Small intestine (tissue), 7 donors: Measurements from ENCODE around the gene PDCL3. TPM values are rescaled to one million over a fixed set of nuclear protein-coding genes. Genes with fewer than 3 reads are reported as not detected.

Experiments
- DNase-seq, 2 donors: peaks; one replicate each; pipeline versions ENCODE4 v3.0.0 to v3.0.0-alpha.2; 2013
- FAIRE-seq: peaks from 2 replicates; lab custom pipeline; 2012; peaks lifted over from hg19 to GRCh38; lab: Jason Lieb, UNC
- H3K27ac ChIP-seq, 3 donors: one replicate each; pipeline ENCODE4 v1.5.1; 2013; ENCODE audit warnings: low read length in 2 of 3, mild to moderate bottlenecking in 2 of 3, control low read depth in 1 of 3, inconsistent platforms in 1 of 3, low read depth in 1 of 3, moderate library complexity in 1 of 3
- H3K27me3 ChIP-seq, 3 donors: one replicate each; pipeline ENCODE4 v1.6.1; 2013; ENCODE audit warnings: low read length in 3 of 3, inconsistent platforms in 1 of 3; ENCODE audit not compliant: control insufficient read depth in 3 of 3, insufficient read depth in 3 of 3
- H3K36me3 ChIP-seq, 3 donors: one replicate each; pipeline ENCODE4 v1.6.1; 2013; ENCODE audit warnings: low read length in 3 of 3, inconsistent platforms in 1 of 3, low read depth in 1 of 3, mild to moderate bottlenecking in 1 of 3, moderate library complexity in 1 of 3; ENCODE audit not compliant: control insufficient read depth in 3 of 3, insufficient read depth in 2 of 3
- H3K4me1 ChIP-seq, 3 donors: one replicate each; pipeline ENCODE4 v1.6.1; 2013; ENCODE audit warnings: low read length in 2 of 3, inconsistent platforms in 1 of 3, low read depth in 1 of 3, mild to moderate bottlenecking in 1 of 3, moderate library complexity in 1 of 3; ENCODE audit not compliant: control insufficient read depth in 3 of 3, insufficient read depth in 2 of 3
- H3K4me3 ChIP-seq, 3 donors: one replicate each; pipeline ENCODE4 v1.5.1; 2013; ENCODE audit warnings: low read length in 3 of 3, control low read depth in 1 of 3, inconsistent platforms in 1 of 3, low read depth in 1 of 3, mild to moderate bottlenecking in 1 of 3, moderate library complexity in 1 of 3
- H3K9me3 ChIP-seq, 2 donors: one replicate each; pipeline ENCODE4 v1.6.1; 2013; ENCODE audit warnings: low read depth in 1 of 2, low read length in 1 of 2; ENCODE audit not compliant: control insufficient read depth in 2 of 2, insufficient read depth in 1 of 2
- WGBS, 3 donors: extraction: QIAGEN DNeasy Blood & Tissue Kit; methylation state at CpG; one replicate each; pipeline ENCODE4 v1.1.7; 2013; 5-methylcytosine and 5-hydroxymethylcytosine counted together
- polyA plus RNA-seq, 4 donors: library from polyadenylated mRNA; stranded (reverse) in 3 of 4; unstranded in 1 of 4; fragments of 200-250 nt in 3 of 4; fragments of 120-200 nt in 1 of 4; gene quantifications; one replicate each; pipeline versions ENCODE4 v1.2.1 to v1.2.3, GENCODE V29; 2013
- donor health status: healthy with polysubstance abuse.
- donor health status: control.
- donor health status: control.
- donor health status: Bipolar disorder and iron deficiency.
- donor health status: healthy.

PDCL3 gene
- polyA plus RNA-seq, 4 donors, result 19.2 to 30.8 (median 20.2) TPM

DNA sequence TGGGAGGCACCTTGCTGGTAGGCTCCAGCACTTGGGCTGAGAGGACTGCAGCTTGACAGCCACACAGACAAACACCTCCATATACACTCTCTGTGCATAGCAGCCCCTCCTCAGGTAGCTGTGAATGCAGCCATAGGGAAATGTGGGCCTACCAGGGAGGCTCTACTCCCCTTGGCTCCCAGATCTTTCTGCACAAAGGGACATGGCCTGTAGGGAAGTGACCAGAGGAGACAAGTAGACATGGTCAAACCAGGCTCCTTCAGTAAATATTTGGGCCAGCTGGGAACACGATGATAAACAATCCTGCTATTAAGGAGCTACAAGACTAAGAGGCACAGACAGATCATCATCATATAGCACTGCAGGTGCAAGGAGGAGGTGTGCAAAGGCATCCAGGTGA, 35.9 kb upstream of the PDCL3 start:
- peaks cover 0 to 5% (median 0%) of the 10 kb centered on the region in 3 donors for H3K4me1 ChIP-seq
- H3K4me3 ChIP-seq, result no peak overlapping the region
- WGBS, 3 donors, result 28 to 37% (median 30%) methylated on average over 1 of the region's 1 CpG
- DNase-seq (no peak), FAIRE-seq (no peak)
- no peak overlapping the region for H3K27ac ChIP-seq
- H3K27me3 ChIP-seq, result no peaks in the 10 kb centered on the region
- H3K9me3 ChIP-seq, result peaks cover 0 to 6% of the 10 kb centered on the region in 2 donors
- H3K36me3 ChIP-seq, result no peaks in the 10 kb centered on the region

DNA sequence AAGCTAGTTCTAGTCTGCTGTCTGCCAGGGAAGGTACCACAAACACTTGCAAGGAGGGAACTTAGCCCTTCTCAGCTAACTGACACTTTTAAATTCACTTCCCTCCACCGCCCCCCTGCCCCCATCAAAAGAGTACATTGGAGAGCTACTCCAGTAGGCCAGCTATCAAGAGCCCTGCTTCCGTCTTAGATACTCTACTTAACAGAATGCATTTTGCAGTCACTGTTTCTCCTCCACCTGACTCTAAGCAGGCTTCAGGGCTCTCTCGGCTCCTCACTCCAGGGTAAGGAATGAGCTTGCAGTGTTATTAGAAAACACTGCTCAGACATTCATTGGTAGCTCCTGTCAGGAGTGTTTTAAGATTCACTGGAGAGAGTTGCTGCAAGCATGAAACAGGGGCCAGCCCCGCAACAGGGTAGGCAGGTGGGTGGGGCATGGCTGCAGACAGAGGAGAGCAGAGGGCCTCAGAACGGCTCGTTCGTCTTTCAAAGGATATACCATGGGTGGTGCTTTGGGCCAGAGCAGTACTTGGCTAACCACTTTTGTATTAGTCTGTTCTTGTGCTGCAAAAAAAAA, 35.3 kb upstream of the PDCL3 start:
- no peak for FAIRE-seq
- WGBS, 3 donors, result 71 to 77% (median 77%) methylated on average over 7 of the region's 7 CpGs
- no peaks in the 10 kb centered on the region for H3K27me3 ChIP-seq
- DNase-seq, result no peak
- H3K4me1 ChIP-seq, result peaks cover 0 to 5% (median 0%) of the 10 kb centered on the region in 3 donors
- H3K36me3 ChIP-seq, result no peaks in the 10 kb centered on the region
- no peak overlapping the region for H3K4me3 ChIP-seq
- H3K9me3 ChIP-seq, result peaks cover 0 to 6% of the 10 kb centered on the region in 2 donors
- H3K27ac ChIP-seq, result no peak overlapping the region

DNA sequence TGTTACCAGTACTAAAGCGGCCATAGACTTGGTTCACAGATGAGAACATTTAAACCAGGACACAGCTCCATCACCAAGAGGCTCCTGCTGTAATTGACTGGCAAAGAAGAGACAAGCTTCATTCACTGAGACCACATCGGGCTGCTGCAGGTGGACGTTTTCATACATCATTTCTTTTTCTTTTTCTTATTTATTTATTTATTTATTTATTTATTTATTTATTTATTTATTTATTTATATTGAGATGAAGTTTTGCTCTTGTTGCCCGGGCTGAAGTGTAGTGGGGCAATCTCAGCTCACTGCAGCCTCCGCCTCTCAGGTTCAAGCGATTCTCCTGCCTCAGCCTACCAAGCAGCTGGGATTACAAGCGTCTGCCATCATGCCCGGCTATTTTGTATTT, 33.6 kb upstream of the PDCL3 start:
- no peaks in the 10 kb centered on the region for H3K4me1 ChIP-seq
- no peak for DNase-seq
- H3K4me3 ChIP-seq, result no peak overlapping the region
- no peak for FAIRE-seq
- no peaks in the 10 kb centered on the region for H3K9me3 ChIP-seq
- WGBS, 3 donors, result 81 to 93% (median 88%) methylated on average over 8 of the region's 8 CpGs
- H3K27me3 ChIP-seq, result no peaks in the 10 kb centered on the region
- no peak overlapping the region for H3K27ac ChIP-seq
- no peaks in the 10 kb centered on the region for H3K36me3 ChIP-seq

DNA sequence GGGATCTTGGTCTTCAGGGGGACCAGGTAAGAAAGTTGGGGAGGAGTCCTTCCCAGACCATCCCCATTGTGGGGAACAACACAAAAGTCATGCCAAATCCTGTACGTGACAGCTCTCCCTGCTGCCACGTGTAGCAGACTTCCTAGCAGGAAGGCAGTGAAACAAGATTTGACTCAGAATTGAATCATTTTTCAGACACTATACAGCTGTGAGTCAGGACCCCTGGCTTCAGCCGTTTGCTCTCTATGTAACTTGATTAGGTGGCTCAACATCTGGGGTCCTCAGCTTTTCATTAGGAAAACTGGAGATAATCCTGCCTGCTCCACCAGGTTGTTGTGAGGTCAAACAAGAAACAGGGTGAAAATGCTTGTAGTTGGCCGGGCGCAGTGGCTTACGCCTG, 32.9 kb upstream of the PDCL3 start:
- Histone ChIP-seq H3K9me3 (no peaks in the 10 kb centered on the region), H3K4me3 (no peak overlapping the region), H3K27ac (no peak overlapping the region), H3K36me3 (no peaks in the 10 kb centered on the region), H3K4me1 (no peaks in the 10 kb centered on the region), H3K27me3 (no peaks in the 10 kb centered on the region)
- WGBS, 3 donors, result 76 to 80% (median 76%) methylated on average over 6 of the region's 6 CpGs
- FAIRE-seq (no peak), DNase-seq (no peak)

DNA sequence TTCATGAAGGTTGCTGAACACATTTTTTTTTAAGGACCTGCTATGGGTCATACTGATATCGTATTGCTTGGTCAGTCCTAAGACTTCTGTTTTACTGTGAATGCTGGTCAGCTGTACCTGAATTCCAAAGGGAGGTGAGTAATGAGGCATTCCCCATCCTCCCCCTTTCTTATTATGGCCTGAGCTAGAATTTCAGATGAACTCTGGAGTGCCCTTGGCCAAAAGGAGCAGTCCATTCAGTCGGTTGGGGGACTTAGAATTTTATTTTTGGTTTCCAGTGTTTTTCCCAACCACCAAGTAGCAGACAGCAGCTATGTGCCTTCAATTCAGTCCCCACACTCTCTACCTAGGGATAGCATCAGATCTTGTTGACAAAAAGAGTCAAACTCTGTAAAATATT, 26.9 kb upstream of the PDCL3 start:
- DNase-seq (no peak), FAIRE-seq (no peak)
- Histone ChIP-seq H3K27ac (no peak overlapping the region), H3K4me1 (no peaks in the 10 kb centered on the region), H3K27me3 (no peaks in the 10 kb centered on the region), H3K9me3 (no peaks in the 10 kb centered on the region), H3K4me3 (no peak overlapping the region), H3K36me3 (no peaks in the 10 kb centered on the region)
- 73 to 76% (median 73%) methylated on average over 2 of the region's 2 CpGs for WGBS, 3 donors

DNA sequence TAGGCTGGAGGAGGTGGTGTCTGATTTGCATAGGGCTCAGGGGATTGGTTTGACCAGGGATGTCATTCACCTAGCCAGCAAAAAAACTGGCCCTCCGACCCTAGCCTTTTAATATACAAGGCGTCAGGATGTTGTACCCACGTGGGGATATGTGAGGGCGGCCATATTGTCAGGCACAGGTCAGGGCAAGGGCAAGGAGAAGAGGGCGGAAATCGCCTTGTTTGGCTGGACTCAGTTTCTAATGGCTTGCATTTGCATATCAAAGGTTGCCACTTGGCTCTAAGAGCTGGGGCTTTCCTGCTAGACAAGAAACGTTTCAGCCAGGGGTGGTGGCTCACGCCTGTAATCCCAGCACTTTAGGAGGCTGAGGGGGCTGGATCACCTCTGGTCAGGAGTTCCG, 24.9 kb upstream of the PDCL3 start:
- H3K9me3 ChIP-seq, result no peaks in the 10 kb centered on the region
- no peaks in the 10 kb centered on the region for H3K36me3 ChIP-seq
- FAIRE-seq (no peak), DNase-seq (no peak)
- no peak overlapping the region for H3K4me3 ChIP-seq
- no peaks in the 10 kb centered on the region for H3K4me1 ChIP-seq
- 67 to 78% (median 69%) methylated on average over 9 of the region's 9 CpGs for WGBS, 3 donors
- H3K27ac ChIP-seq, result no peak overlapping the region
- no peaks in the 10 kb centered on the region for H3K27me3 ChIP-seq

DNA sequence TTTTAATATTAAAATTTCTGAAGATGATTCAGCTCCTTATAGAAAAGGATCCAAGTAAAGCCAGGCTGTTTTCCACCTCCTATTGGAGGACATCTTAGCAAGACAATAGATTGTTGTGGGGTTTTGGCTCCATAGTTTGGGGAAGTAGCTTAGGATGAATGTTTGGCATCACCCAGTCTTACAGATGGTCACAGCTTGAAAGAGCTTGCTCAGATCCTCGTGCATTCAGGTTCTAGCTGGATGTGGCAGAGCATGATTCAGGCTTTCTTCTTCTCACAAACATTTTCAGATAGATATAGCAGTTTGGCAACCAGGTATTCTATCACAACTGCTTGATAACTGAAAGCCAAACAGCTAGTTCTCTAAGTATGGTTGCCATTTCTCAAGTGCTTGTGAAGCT, 23.6 kb upstream of the PDCL3 start:
- no peak for FAIRE-seq
- 40 to 49% (median 41%) methylated on average over 1 of the region's 1 CpG for WGBS, 3 donors
- H3K4me1 ChIP-seq, result no peaks in the 10 kb centered on the region

DNA sequence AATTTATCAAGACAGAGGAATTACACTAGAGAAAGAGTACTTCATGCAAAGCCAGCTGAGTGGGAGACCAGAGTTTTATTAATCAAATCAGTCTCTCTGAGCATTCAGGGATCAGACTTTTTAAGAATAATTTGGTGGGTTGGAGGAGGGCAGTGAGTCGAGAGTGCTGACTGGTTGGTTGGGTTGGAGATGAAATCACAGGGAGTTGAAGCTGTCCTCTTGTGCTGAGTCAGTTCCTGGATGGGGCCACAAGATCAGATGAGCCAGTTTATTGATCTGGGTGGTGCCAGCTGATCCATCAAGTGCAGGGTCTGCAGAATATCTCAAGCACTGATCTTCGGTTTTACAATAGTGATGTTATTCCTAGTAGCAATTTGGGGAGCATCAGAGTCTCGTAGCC, 21.4 kb upstream of the PDCL3 start:
- FAIRE-seq, result no peak
- Histone ChIP-seq H3K4me3 (no peak overlapping the region), H3K9me3 (peaks cover 0 to 3% of the 10 kb centered on the region in 2 donors), H3K36me3 (no peaks in the 10 kb centered on the region), H3K27ac (no peak overlapping the region), H3K27me3 (peaks cover 0 to 2% (median 0%) of the 10 kb centered on the region in 3 donors), H3K4me1 (no peaks in the 10 kb centered on the region)
- 48 to 58% (median 48%) methylated on average over 3 of the region's 3 CpGs for WGBS, 3 donors
- no peak for DNase-seq

More for the DNA sequence above, 23.6 kb upstream of the PDCL3 start:
- Histone ChIP-seq H3K36me3 (no peaks in the 10 kb centered on the region), H3K4me3 (no peak overlapping the region), H3K9me3 (peaks cover 0 to 3% of the 10 kb centered on the region in 2 donors), H3K27me3 (peaks cover 0 to 2% (median 0%) of the 10 kb centered on the region in 3 donors), H3K27ac (no peak overlapping the region)
- DNase-seq, result no peak

DNA sequence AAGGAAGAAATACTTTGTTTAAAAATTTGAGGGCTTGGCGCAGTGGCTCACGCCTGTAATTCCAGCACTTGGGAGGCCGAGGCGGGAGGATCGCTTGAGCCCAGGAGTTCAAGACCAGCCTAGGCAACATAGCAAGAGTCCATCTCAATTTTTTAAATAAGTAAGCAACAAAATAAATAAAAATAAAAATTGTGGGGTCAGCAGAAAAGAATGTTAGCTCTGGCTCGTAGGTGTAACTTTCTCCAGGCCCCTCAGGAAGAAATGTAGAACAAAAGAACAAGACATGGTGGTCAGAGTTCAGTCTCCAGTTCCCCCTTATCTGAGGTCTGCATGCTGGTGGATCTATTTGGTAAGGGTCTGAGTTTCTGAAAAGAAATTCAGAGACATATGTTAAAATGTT, 20.4 kb upstream of the PDCL3 start:
- WGBS, 3 donors, result 93 to 95% (median 95%) methylated on average over 6 of the region's 6 CpGs
- no peaks in the 10 kb centered on the region for H3K36me3 ChIP-seq
- FAIRE-seq (no peak), DNase-seq (no peak)
- H3K27me3 ChIP-seq, result peaks cover 0 to 2% (median 0%) of the 10 kb centered on the region in 3 donors
- H3K4me1 ChIP-seq, result no peaks in the 10 kb centered on the region
- H3K27ac ChIP-seq, result no peak overlapping the region
- peaks cover 0 to 3% of the 10 kb centered on the region in 2 donors for H3K9me3 ChIP-seq
- no peak overlapping the region for H3K4me3 ChIP-seq
